NCI-H526 treated with DMSO at 0.1 percent for 48 hours (cell line): ENCODE measurements around the gene EXPH5.

Experiments
- DNase-seq: peaks from one replicate; lab custom pipeline; 2025; lab: John Stamatoyannopoulos, UW

The EXPH5 gene

DNA sequence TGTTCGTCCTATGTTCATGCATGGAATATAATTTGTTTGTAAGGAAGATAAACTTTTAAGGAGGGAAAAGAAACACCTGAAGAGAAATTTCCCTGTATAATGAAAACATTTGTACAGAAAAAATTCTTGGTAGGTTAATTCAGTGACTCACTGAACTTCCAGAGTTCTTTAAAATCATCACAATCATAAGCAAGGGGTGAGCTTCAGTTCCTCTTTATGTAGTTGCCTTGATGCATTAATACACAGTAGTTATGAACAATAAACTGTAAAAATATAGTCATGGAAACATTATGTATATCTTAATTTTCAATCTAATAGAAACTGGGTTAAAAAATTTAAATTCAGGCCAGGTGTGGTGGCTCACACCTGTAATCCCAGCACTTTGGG is 125.1 kb downstream of the EXPH5 start:
- no peak for DNase-seq

- peak; percentile 100 for DNase-seq
Observed at GRCh38 chr11:108467091-108467823, 126.3 kb downstream of the EXPH5 start, which contains the start of gene C11orf65. C11orf65 (minus strand) TSS chr11:108467529; CDS start chr11:108461559, 5,970 bp downstream.

- DNase-seq = no peak
Observed at GRCh38 chr11:108466405-108466804, 127.2 kb downstream of the EXPH5 start.
